Stimulated activated CD4-positive, alpha-beta T cell treated with anti-CD3 and anti-CD28 coated beads, Interleukin-4, amount 100 ng/mL, for 48 hours (primary cell): ENCODE measurements around the gene FSD2.
"Not testable (repeated sequence)": the region's sequence is repeated elsewhere in the genome, so short reads cannot be mapped to it uniquely, and the experiment has no call there.

ENCODE experiments used
- DNase-seq, 2 donors: peaks; one replicate each; pipeline ENCODE4 v3.0.0-alpha.2; 2020; ENCODE audit warnings: low read depth in 2 of 2

The FSD2 gene

DNA sequence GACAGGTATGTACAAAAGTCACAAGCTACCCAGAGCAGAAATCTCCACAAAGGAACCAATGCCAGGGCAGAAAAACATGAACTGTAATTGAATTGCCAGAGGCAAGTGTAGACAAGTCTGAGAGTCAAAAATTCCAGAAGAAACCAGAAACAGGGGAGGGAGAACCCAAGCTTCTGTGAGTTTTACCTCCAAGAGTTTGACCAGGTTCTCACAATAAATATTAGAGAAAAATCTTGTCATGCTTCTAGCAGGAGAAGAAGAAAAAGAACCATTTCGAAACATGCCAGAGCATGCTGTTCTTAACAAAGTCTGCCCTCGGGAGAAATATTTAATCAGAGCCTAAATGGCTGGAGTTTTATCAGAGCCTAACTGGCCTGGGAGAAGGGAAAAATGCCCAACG is 63.7 kb downstream of the FSD2 start:
- DNase-seq = no peak

GRCh38 chr15:82739086-82739485 is 66.8 kb downstream of the FSD2 start:
- DNase-seq = no peak

DNA sequence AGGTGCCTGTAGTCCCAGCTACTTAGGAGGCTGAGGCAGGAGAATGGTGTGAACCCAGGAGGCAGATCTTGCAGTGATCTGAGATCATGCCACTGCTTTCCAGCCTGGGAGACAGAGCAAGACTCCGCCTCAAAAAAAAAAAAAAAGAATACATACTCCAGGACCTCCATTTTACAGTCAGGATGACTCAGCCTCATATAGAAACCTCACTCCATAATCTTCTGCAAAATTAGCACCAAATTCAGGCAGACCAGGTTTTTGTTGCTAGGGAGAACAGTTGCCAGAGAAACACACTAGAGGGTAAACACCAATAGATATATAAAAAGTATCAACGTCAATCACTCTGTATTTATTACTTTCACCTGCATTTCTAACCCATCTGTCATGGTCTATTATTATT is 67.9 kb downstream of the FSD2 start:
- no peak for DNase-seq

DNA sequence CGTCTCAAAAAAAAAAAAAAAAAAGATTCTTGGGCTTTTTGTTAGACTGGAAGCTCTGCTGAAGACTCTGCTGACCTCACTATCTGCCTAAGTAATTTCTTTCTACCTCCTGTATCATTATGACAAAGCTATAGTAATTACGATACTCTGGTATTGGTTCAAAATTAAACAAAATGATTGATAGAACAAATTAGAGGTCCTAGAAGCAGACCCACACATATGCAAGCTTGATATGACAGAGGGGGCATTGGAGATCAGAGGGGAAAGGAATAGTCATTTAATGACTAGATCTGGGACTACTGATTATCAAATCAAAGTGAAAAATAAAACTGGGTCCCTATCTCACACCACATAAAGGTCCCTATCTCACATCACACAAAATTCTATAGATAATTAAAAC is 74.3 kb downstream of the FSD2 start:
- no peak for DNase-seq

DNA sequence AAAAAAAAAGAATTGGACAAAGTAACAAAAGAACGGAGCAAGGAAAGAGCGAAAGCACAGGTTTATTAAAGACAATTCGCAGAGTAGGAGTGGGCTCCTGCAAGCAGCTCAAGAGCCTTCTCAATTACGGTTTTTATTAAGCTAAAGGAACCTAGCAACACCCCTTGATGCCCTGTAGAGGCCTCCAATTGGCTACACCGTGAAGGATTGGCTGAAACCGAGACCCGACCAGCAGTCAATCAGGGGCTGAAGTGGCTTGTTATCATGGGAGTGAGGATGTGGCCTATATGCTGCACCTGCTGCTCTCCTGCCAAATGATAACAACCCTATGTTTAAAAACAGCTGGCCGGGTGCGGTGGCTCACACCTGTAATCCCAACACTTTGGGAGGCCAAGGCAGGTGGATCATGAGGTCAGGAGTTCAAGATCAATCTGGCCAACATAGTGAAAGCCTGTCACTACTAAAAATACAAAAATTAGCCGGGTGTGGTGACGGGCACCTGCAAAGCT is 75.8 kb downstream of the FSD2 start:
- no peak for DNase-seq

DNA sequence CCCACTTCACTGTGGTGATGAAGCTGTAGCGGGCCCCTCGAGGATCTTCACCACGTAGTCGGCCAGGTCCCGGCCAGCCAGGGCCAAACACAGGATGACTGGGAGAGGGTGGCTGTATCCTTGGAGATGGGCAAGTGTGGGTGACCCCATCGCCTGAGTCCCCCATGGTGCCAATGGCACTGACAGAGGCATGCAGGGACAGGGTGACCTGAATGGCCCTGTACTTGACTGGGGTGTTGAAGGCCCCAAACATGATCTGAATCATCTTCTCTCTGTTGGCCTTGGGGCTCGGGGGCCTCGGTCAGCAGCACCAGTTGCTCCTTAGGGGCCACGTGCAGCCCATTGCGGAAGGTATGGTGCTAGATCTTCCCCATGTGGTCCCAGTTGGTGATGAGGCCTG is 79.1 kb downstream of the FSD2 start:
- DNase-seq = no peak

GRCh38 chr15:82715003-82715402 is 90.9 kb downstream of the FSD2 start:
- no peak for DNase-seq

DNA sequence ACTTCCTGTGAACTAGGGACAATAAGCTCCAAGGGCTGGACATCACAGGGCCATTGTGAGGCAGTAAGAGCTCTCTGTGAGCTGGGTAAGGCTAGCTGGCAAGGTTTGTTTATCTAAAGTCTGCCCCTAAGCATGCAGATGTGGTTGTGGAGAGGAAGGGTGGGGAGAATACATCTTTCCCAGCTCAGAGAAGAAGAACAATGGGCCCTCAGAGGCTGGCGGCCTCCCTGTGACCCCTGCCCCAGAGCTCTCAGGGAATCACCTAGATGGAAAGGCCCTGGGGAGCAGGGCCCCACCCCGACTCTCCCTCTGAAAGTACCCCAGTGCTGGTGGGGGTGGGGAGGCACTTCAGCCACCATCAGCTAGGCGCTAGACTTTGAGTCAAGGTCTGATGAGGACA is 91.9 kb downstream of the FSD2 start:
- DNase-seq = no peak

DNA sequence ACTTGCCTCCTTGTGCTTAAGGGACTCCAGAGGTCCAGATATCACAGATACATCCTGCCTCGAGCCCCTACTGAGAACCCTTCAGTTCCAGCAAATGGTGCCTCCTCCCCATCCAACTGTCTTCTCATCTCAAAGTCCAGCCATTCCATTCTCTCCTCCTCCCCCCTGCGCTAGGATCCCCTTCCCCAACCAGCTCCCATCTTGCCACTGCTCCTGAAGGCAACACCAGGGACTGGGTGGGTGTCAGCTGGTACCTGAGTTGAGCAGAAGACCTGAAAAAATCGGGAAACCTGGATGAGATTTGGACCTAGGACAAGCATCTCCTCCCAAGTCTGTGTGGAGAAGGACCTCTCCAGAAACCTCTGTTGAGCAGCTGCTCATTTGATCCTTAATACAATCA is 93.8 kb downstream of the FSD2 start:
- DNase-seq = no peak

DNA sequence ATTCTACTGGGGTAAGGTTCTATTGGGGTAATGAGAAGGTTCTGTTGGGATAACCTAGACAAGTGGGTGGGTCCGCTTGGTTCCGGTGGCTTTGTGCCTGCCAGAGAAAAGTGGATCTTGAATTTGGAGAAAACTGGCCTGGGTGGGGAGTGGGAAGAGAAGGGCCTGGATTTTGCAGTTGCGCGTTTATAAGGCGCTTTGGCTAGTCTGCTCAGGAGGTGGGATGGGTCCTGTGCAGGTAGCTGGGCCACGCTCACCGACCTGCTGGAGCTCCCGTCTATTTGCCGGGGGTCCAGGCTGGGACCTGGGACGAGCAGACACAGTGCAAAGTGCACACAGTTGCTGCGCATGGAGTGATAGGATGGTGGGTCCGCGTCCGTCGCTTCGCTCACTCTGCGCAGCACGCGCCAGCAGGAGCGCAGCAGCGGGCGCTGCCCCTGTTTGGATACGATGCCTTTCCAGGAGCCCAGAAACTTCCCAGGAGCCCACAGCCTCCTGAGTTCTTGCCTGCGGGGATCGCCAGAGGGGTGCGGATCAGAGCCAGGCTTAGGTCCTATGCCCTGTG is 94.9 kb downstream of the FSD2 start:
- DNase-seq = no peak

GRCh38 chr15:82710208-82710555 is 95.7 kb downstream of the FSD2 start:
- no peak for DNase-seq

DNA sequence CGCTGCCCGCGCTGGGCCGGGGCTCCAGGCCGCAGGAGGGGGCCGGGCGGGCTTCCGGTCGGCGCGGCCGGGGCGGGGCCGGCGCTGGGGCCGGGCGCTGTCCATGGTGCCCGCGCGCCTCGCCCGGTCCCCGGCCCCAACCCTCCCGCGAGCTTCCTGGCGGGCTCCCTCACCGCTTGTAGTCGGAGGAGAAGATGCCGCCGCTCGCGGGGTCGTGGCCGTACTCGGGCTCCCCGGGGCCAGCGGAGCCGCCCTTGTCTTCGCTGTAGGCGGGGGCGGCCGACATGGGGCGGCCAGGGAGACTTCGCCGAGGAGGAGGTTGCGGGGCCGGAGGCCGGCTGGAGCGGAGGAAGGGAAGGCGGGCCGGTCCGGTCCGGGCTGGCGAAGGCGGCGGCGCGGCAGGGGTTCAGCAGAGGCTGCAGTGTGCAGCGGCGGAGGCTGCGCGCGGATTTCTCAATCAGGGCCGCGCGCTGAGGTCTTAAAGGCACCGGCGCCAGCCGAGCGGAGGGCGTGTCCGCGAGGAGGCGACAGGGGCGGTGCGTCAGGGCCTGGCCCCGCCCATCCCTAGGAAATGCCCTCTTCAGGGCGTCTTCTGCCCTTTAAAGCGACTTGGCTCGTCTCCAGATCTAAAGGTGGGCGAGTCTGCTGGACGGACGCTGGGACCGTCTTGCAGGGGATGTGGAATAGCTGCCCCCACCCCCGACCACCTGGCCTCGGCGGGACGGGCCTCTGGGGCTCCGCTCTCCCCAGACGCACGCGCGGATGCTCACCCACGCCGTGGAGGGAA is 96.3 kb downstream of the FSD2 start, which contains the start of gene AP3B2:
Gene AP3B2 (minus strand): TSS at position 455 of the 787 bp plus-strand sequence. CDS start 169 bp downstream, at position 286.
- DNase-seq = peak; percentile 56 to 62

DNA sequence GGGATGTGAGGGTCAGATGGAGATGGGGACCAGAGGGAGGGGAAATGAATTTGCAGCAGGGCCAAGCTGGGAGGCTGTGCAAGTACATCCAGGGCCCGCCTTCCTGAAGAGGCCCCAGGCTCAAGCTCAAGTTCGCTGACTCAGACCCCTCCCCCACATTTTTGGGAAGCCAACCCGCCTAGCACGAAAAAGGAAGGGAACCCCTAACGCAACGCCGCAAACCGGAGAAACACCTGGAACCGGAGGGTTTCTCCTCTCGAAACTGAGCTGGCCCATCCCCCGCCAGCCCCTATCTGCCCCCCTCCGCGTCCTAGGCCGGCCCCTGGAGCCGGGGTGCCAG is 96.8 kb downstream of the FSD2 start:
- DNase-seq = no peak

GRCh38 chr15:82705856-82706255 is 100.0 kb downstream of the FSD2 start:
- not testable (repeated sequence) for DNase-seq
